GM18909 (cell line): ENCODE data around the gene C1orf21.

ENCODE experiments used
- ATAC-seq: cut with Tn5 transposase; IDR thresholded peaks from one replicate; pipeline ENCODE4 v1.9.1; 2021; ENCODE audit warnings: mild to moderate bottlenecking; ENCODE audit not compliant: unreplicated experiment, poor library complexity

The C1orf21 gene

DNA sequence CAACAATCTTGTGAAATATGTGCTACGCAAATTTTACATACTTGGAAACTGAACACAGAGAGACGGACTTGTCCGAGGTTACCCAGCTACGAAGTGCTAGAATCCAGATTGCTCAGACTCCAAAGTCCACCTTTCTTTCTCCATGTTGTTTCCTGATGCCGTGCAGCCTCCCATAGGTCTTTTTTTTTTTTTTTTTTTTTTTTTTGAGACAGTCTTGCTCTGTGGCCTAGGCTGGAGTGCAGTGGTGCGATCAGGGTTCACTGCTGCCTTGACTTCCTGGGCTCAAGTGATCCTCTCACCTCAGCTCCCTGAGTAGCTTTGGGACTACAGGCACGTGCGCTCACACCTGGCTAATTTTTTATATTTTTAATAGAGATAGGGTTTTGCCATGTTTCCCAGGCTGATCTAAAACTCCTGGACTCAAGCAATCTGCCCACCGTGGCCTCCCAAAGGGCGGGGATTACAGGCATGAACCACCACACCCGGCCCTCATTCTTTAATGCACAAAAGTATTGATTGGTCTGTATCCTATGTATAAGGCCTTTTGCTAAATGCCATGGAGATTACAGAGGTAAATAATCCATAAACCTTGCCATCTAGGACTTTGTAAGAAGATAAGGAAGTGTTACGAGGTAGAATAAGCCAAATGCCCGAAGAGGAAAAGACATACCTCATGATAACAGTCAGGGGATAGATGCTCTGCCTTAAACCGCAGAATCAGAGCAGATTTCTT, 92.8 kb downstream of the C1orf21 start:
- ATAC-seq, result no peak

DNA sequence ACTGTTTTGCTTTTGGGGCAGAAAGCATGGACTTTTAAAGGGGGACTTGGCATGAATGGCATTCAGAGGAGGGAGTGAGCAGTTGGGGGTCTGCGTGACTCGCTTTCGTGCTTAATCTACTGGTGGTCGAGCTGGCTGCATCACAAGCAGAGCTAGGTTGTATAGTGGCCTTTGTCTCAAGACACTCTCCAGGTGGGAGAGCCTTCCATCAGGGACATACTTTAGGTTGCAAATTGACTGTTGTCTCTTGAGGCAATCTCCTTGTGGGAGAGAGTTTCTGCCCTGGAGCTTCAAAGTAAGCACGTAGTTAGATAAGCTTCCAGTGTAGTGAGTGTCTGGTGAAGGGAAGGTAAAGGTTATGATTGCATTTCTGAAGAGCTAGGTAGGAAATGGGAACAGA, 93.9 kb downstream of the C1orf21 start:
- no peak for ATAC-seq

DNA sequence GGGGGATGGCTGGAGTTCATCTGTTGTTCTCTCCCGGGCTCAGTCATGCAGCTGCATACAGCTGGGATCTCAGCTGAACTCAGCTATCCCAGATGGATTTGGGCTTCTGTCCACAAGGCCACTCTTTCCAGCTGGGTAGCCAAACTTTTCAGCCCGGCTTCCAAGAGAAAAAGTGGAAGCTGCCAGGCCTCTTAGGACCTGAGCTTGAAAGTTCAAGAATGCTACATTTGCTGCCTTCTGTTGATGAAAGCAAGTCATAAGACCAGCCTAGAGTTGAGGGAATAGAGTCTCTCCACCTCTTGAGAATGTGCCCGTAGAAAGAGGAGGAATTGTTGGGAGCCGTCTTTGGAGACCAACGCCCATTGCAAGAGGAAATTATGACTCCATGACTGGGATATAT, 95.3 kb downstream of the C1orf21 start:
- ATAC-seq, result no peak

DNA sequence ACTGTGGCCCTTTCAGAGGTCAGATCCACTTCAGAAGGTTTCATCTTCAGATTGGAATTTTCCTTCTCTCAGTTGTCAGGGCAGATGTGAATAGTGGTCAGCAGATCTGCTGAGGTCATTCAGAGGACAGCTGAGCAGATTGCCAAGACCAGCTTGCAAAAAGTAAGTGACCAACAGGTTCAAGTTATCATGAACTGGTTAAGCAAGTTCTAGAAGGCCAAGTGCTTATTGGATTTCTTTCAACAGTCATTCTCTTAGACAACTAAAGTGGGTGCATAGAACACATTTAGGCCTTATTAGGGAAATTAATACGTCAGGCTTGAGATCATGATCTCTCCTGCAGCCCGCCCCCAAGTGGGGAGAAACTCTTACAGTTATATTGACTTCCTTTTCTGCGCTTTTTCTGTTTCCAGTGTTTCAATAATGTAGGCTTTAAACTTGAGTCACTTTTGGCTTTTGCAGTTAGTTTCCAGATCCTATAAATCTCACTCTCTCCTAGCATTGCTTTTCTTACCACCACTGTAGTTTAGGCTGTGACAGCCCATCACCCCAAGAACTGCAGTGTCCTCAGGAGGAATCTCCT, 96.4 kb downstream of the C1orf21 start:
- no peak for ATAC-seq

DNA sequence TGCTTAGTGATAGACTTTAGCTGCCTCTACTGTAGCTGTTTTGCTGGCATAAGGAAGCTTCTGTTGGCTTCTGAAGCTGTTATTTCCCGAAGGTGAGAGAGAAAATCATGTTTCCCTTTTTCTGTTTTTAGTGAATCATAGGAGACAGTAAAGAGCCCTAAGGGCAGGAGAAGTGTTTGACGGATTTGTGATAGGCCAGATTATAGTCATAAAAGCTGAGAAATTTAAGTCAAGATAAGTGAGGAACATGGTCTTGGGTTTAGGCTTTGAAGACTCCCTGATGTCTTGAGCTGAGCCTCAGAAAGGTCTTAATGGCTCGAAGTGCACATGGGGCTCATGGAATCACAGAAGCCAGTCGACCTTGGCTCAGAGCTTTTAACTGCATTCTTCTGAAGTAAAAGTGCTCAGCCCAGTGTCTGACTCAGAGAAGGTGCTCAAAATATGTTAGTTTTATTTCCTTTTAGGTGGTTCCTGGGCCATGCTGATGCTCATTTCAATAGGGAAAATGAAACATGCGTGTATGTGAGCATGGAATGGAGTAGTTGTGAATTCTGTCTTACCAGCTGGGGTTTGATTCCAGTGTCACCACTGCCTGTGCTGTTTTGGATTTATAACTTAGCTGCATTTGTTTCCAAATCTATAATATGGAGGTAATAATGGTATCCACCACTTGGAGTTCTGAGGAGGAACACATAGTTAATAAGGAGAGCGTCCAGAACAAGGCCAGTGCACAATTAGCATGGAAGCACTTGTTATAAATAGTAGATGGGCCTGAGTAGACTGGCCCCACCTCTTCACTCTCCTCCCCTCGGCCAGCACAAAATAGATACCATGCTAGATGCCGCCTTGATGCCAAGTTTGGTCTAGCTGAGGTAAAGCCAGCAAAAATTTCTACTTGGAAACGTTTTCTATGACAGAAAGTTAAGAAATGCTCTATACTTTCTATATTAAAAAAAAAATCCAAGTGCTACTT, 99.2 kb downstream of the C1orf21 start:
- no peak for ATAC-seq

DNA sequence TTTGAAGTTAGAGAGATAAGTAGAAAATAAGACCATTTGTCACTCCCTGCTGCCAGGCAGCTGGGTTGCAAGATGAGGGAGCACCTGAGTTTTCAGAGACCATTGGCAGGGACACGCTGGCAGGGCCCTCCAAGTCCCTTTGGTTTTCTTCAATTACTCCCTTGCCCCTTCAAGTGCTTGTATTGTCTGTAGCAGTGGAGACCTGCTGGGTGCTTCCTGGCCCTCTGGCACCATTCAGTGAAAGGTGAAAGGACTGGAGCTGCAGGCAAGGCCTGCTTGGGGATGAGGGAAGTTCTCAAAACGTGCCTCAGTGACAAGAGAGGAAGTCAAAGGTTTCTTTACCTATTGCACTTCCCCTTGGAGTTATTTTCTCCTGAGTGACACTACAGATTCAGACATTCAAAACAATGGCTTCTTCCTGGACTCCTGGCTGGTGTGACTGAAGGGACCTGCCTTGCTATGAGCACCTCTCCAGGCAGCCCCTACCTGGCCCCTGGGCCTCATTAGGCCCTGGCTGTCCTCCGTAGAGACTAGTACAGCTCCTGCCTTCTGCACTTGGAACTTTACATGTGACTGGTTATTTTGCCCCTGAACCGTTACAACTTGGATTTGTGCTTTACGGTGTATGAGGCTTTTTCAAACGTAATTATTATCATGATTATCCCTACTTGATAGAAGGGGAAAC, 100.1 kb downstream of the C1orf21 start:
- no peak for ATAC-seq

DNA sequence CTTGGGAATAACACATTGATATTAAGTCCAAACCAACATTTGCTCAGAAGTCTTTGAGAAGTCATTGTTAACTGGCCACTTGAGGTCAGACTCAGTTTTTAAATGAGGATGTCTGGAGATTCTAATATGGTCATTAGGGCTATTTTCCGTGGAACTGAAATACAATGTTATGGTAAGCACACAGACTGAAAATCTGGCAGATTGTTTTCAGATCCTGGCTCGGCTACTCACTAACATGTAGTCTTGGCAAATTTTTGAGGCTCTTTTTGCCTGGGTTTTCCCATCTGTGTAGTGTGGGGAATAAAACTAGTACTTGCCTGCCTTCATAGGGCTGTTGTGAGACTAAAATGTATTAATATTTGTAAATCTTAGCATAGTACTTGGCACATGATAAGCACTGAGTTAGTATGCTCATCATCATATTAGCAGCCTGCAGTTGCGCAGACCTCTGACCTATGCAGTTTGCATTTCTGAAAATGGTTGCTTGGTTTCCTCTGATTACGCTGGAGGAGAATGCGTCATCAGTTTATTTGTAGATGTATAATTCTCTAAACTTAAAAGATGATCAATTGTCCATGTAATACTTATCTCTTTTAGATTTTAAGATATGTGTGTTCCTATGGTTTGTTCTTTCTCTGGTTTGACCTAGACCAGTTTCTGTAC, 100.8 kb downstream of the C1orf21 start:
- no peak for ATAC-seq

DNA sequence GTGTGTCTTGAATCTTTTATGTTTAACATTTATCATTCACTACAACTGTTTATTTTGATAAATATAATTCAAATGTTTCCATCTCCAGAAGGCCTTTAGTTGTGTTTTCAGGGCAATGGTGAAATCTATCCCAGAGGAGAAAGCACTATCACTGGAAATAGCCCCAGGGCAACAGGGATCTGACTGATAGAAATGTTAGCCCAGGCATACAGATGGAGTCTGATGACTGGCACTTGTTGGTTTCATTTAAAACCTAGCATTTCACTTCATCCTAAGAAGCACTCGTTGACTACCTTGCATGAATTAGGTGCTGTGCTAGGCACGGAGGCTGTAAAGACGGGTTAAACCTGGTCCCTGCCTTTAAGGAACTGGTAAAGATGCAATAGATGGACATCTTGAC, 103.1 kb downstream of the C1orf21 start:
- ATAC-seq, result no peak

DNA sequence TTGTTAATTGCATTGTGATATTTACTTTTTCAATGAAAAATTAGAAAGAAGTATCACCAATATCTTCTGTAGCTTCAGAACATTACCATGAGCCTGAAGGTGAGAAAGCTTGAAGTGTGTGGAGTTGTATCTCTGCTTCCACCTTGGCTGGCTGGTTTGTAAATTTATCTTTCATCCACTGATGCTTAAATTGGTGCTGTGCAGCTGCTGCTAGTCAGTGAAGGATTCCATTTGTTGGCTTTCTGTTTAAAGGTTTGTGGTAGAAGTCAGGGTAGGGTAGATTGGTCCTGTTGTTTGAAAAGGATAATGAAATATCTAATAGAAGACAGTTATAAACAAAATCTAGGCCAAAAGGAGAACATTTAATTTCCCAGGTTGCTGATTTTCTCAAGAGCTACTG, 105.7 kb downstream of the C1orf21 start:
- no peak for ATAC-seq

DNA sequence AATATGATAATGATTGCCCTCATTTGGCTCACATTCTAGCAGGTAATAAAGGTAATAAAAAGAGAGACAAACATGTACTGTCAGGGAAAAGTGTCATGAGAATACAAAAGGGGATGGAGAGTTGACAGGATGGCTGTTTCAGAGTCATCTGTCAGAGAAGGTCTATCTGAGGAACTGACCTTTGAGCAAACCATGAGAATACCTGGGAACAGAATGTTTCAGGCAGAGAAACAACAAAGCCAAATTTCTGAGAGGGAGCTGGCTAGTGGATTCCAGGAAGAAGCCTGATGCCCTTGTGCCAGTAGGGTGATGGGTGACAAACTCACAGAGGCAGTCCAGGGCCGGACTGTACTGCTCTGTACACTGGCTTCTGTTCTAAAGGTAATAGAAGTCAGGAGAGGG, 107.2 kb downstream of the C1orf21 start:
- ATAC-seq, result no peak

DNA sequence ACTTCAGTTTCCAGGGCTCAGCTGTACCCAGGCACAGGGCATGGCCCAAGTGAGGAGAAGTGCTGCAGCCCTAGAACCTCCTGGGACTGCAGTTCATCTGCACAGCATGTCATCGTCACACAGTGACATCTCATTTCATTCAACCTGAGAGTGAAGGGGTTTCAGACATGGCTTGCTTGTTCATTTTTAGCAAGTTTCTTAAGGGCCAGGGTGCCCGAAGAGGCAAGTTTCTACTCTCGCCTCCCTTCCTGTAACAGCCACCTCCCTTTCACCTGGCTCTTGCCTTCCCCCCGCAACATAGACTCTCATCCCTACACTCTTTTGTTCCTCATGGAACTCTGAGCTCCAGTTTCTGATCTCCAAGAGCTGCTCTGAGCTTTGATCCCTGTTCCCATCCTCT, 108.1 kb downstream of the C1orf21 start:
- ATAC-seq, result peak; percentile 86

DNA sequence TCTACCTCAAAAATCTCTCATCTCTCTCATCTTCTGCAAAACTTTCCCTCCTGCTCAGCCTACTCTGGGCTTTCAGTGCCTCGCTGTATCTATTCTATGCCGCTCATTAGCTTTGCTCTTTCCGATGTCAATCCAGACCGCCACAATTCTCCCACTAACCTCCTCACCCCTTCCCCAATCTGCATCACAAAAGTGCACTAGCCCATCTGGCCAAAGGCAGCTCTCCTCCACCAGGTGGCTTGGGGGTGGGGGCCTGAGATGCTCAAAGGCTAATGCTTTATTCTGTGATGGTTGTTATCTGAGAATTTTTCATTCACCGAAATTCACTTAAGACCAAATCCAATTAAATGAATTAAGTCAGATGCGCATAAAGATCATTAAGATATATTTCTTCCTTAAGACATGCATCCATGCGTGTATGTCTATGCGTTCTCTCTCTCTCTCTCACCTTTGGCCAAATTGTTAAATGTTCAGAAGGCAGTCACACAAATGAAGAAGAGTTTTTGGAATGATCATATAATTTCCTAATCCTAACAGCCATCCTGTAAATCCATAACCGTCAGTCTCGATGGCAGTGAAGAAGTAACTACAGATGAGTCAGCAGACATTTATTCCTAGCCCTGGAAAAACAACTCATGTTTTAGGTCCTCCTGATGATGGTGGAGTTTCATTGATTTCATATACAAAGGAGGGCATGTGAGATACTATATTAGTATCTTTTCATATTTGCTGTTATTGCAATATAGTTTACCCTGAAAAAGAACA, 111.3 kb downstream of the C1orf21 start:
- ATAC-seq, result no peak

DNA sequence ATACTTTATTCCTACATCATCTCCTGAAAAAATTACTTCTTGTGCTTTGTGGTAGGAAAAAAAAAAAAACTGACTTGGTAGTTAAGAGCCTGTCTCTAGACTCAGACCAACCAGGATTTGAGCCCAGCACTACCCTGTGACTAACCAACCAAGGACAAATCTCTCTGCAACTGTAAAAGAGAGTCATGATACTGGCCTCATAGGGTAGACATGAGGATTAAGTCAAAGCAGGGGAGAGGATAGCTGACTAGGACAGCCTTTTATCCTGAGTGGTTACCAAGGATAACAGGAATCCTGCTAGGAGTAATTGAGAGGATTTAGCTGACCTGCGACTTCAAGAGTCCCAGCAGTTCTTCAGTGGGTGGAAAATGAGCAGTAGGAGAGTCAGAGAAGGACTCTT, 112.8 kb downstream of the C1orf21 start:
- no peak for ATAC-seq

DNA sequence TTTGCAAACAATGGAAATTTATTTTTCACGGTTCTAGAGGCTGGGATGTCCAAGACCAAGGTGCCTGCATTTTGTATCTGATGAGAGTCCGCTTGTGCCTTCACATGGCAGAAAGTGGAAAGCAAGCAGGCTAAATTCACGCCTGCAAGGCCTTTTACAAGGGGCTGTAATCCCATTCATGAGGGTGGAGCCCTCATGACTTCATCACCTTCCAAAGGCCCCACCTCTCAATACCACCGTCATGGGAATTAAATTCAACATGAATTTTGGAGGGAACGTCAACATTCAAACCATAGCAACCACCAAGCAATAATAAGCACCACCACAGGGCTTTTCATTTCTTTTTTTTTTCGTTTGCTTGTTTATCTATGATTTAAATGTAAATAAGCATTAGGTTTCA, 115.3 kb downstream of the C1orf21 start:
- no peak for ATAC-seq

DNA sequence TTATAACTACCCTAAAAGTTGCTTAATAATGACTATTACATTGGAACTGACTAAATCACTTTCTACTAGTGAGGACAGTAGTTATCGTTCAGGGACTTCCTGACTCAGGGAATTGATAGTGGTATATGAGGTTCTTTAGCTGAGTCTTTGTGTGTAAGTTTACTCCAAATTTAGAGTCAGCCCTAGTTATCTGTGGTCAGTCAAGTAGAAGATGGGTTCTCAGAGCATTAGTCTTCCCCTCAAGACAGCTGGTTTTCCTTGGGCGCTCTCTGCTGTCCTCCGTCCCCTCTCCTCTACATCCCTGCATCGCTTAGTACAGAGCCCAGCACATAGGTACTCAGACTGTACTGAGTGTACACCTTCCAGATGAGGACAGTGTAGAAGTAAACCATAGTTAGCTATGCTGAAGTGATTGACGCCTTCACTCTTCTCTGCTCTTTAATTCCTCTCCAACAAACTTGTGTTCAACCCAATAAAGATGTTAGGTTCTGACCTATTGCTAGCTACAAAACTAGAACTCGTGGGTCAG, 116.5 kb downstream of the C1orf21 start:
- no peak for ATAC-seq

DNA sequence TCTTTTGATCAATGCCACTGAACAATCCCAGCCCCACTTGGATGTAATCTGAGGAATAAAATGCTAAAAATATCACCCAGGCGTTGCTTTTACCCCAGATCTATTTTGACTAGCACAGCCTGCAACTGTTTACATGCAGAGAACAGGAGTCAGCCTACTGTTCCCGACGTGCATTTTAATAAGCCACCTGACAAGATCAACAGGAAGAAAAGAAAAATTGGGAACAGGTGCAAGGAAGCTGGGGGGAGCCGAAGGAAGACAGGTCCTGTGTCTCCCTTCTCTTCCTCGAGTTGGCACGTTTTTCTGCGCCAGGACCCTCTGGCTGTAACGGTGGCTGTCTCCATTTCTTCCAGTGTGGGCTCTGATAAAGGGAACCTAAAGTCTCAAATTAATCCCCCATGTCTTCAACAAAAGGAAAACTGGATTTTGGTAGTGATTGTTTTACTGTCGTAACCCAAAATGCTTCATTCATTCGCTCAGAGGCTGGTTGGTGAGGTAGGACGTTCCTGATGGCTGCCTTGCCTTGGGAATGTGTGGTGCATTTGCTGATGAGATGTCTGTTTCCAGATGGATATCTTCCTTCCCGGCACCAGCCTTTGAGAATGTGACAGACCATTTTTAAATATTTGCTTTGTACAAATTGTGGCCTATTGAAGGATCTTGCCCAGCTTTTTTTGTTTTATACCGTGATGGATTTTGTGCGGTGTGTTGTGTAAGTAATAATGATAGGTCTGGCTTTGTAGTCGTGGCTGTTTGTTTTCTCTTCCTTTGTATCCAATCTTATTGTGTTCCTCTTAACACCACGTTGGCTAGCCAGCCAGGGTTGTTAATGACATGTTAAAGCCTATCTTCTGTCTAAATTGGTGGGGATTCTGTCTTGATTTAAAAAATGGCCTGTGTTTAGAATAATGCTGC, 117.5 kb downstream of the C1orf21 start:
- ATAC-seq, result no peak

DNA sequence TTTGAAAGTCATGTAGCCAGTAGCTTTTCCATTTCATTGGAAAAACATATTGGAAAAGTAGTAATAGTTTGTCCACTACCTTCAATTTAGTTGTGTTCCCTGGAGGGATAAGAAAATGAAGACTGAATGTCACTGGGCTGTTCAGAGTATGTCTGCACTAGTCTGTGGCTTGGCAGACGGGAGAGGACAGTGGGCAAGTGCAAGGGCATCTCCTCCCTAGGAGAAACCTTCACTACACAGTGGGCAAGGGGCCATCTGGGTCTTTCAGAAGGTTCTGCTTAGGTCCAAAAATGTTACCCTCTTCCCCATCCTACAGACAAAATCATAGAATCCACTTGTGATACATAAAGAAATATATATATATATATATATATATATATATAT, 118.1 kb downstream of the C1orf21 start:
- ATAC-seq, result no peak

DNA sequence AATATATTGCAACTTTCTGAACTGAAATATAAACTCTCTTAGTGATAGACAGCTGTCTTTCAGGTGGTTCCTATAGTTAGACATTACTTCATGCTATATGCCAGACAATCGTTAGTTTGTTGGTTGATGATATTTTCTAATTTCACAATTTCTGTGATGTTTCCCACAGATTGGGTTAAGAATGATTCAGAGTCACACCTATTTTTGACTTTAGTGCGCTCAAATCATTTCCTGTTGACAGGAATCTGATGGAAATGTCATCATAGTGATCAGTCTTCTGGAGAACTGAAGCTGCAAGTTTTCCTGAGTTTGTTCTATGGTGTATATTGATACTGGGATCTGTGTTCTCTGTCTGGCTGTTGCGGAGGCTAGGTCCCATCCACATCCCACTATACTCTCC, 119.7 kb downstream of the C1orf21 start:
- no peak for ATAC-seq
